ENCODE results near the gene SMCR8. TPM values are rescaled to one million over a fixed set of nuclear protein-coding genes. Genes with fewer than 3 reads are reported as not detected.
A peak's percentile ranks its signal among the peaks of the same experiment; 100 is the strongest.

The SMCR8 gene
- total and polyA plus RNA-seq, 2 of the 13 experiments (the other 11 are each of a cell fraction or from before 2014, with no cell fraction given) = 7.6 to 11.8 TPM

- TF ChIP-seq IRF9 (CRISPR knock-in tag; IDR thresholded peaks at IDR 0.05; ENCODE audit: borderline replicate concordance) (peak; percentile 86), SRSF4 (IDR thresholded peaks at IDR 0.05; ENCODE audit: low read depth, low read length, poor library complexity, severe bottlenecking) (no peak), ATF4 (CRISPR knock-in tag; IDR thresholded peaks at IDR 0.05) (no peak), NFATC3 (CRISPR knock-in tag; IDR thresholded peaks at IDR 0.05) (no peak), ARNT (IDR thresholded peaks at IDR 0.05) (no peak), ATF3 (CRISPR knock-in tag; IDR thresholded peaks at IDR 0.05) (no peak), CENPT (CRISPR knock-in tag; IDR thresholded peaks at IDR 0.05; ENCODE audit: low read depth) (no peak), KAT8 (CRISPR knock-in tag; IDR thresholded peaks at IDR 0.05) (peak; percentile 72), STAT6 (CRISPR knock-in tag; IDR thresholded peaks at IDR 0.05; ENCODE audit: borderline replicate concordance) (no peak; the same call in 1 of the 2 replicates), SOX6 (IDR thresholded peaks at IDR 0.05) (no peak), SOX6 (CRISPR knock-in tag; IDR thresholded peaks at IDR 0.05) (no peak), HDAC2 (CRISPR knock-in tag; IDR thresholded peaks at IDR 0.05) (no peak), CREB3 (CRISPR knock-in tag; IDR thresholded peaks at IDR 0.05) (0 out of 2 replicates have a peak, but pooled peaks have one; percentile 72), ZNF720 (CRISPR knock-in tag; IDR thresholded peaks at IDR 0.05) (no peak), HOXA9 (CRISPR knock-in tag; IDR thresholded peaks at IDR 0.05; ENCODE audit: borderline replicate concordance) (no peak), ZNF589 (CRISPR knock-in tag; conservative IDR thresholded peaks at IDR 0.05) (0 out of 2 replicates have a peak, but pooled peaks have one; percentile 50), ZNF10 (CRISPR knock-in tag; IDR thresholded peaks at IDR 0.05; ENCODE audit: borderline replicate concordance, low read depth) (no peak), MED1 (CRISPR knock-in tag; IDR thresholded peaks at IDR 0.05) (peak; percentile 51), JUNB (CRISPR knock-in tag; IDR thresholded peaks at IDR 0.05; ENCODE audit: borderline replicate concordance) (no peak), MEIS2 (CRISPR knock-in tag; IDR thresholded peaks at IDR 0.05) (peak; percentile 90; the same call in 1 of the 2 replicates), ZBTB37 (CRISPR knock-in tag; IDR thresholded peaks at IDR 0.05) (no peak)
These were observed 48.3 kb downstream of the SMCR8 start, which contains the start of gene SHMT1 (continued) for GRCh38 chr17:18363101-18364049.
